Measurements from ENCODE around the gene SENP3.
"Not testable (repeated sequence)": the region's sequence is repeated elsewhere in the genome, so short reads cannot be mapped to it uniquely, and the experiment has no call there.

Gene SENP3

DNA sequence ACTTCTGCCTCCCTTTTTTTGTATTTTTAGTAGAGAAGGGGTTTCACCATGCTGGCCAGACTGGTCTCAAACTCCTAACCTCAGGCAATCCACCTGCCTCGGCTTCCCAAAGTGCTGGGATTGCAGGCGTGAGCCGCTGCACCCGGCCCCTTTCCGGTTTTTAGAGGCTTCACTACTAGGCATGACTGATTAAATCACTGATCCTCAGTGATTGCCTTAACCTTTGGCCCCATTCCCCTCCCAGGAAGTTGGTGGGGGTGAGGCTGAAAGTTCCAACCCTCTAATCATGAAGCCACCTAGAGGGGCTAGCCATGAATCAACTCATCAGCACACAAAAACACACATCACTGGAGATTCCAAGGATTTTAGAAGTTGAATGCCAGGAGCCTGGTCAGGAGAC lies 35.8 kb downstream of the SENP3 start:
- DNase-seq, result not testable (repeated sequence)

DNA sequence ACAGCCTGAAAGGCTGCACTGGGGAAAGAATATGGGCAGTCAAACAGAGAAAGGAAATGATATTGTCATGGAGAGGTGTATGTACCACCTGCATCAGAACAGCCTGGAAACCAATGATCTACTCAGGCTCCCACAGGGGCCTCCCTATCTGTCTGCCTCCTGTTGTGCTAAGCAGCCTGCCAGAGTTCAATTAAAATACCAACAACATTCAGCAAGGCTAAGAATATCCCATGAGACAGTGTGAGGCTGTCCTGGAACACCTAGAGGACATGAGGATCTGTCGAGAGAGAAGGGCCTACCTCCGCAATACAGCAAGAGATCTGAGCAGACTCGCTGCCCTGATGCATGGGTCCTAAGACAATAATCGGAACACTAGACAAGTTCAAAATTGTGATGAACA lies 44.6 kb downstream of the SENP3 start:
- DNase-seq, result no peak

DNA sequence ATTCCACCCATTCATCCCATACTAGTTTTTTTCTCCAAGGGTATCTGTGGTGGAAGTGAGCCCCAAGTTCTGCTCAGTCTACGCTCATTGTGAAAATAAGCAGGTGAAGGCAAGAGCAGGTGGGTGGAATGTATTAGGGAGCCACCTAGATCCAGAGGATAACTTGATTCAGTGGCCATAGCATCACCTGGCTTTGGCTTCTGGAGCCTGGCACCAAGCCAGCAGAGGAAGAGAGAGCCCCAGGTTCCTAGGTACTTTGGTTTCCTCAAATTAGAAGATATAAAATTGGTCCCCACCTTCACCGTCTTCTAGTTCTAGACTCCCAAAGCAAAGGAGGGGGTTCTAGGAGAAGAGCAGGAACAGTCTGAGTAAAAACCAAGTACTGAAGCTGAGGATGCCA lies 48.9 kb downstream of the SENP3 start:
- no peak for DNase-seq

- no peak for DNase-seq
Observed at GRCh38 chr17:7611635-7612293, 50.0 kb downstream of the SENP3 start.

GRCh38 chr17:7612294-7612640 lies 50.5 kb downstream of the SENP3 start:
- DNase-seq, result no peak

- peak in 1 of 6 experiments; percentile 32 for DNase-seq
Observed at GRCh38 chr17:7613769-7614424, 52.2 kb downstream of the SENP3 start.

GRCh38 chr17:7614425-7615264 lies 52.9 kb downstream of the SENP3 start, which contains the start of gene FXR2:
TSS of gene FXR2 (minus strand) at chr17:7614897. CDS start at chr17:7614532, 365 bp downstream.
- peak; percentile 96 to 100 (median 99) for DNase-seq

DNA sequence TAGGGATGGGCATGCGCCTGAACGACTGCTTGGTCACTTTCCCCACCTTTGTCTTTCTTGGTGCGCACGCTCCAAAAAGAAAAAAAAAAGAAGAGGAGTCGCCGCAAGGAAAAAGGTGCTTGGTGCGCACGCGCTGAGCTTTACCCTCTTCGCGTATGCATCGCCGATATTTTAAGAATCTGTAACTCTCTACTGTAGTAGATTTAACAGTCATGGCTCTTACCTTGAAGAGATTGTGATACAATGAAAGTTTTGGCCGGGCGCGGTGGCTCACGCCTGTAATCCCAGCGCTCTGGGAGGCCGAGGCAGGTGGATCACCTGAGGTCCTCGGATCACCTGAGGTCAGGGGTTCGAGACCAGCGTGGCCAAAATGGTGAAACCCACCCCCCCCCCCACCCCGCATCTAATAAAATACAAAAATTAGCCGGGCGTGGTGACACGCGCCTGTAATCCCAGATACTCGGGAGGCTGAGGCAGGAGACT lies 53.6 kb downstream of the SENP3 start:
- DNase-seq, result no peak

- no peak for DNase-seq
Observed at GRCh38 chr17:7618608-7619007, 56.9 kb downstream of the SENP3 start.

GRCh38 chr17:7620835-7621234 lies 59.1 kb downstream of the SENP3 start:
- DNase-seq, result no peak
